HEK293T (cell line): ENCODE measurements around the gene GP5.

Experiments used
- CTCF ChIA-PET: fragments of 350-600 bp; formaldehyde crosslinking; extraction: SDS; loops from one replicate; lab custom pipeline; 2021; ENCODE audit warnings: antibody characterized with exemption, inconsistent platforms; lab: Yijun Ruan, JAX
- POLR2A ChIA-PET: fragments of 350-600 bp; formaldehyde crosslinking; extraction: SDS; loops from one replicate; lab custom pipeline; 2020; ENCODE audit warnings: antibody characterized with exemption, inconsistent platforms; lab: Yijun Ruan, JAX
- DNase-seq: peaks from one replicate; pipeline ENCODE4 v3.0.0; 2012; ENCODE audit warnings: mixed read lengths; ENCODE audit errors: extremely low spot score
- ARNT ChIP-seq: fragments of 450-650 bp; IDR thresholded peaks from 2 replicates; pipeline ENCODE4 v1.6.1; 2017; ENCODE audit warnings: mild to moderate bottlenecking
- BHLHE40 ChIP-seq: fragments of 450-650 bp; IDR thresholded peaks from 2 replicates; pipeline ENCODE4 v1.6.1; 2016; ENCODE audit warnings: mild to moderate bottlenecking, moderate library complexity, borderline replicate concordance
- CTBP1 ChIP-seq: fragments of 450-650 bp; IDR thresholded peaks from 2 replicates; pipeline ENCODE4 v1.6.1; 2016; ENCODE audit warnings: borderline replicate concordance
- ELF4 ChIP-seq: fragments of 450-650 bp; IDR thresholded peaks from 2 replicates; pipeline ENCODE4 v1.6.1; 2017; ENCODE audit warnings: antibody characterized with exemption
- FOXA1 ChIP-seq: fragments of 450-650 bp; IDR thresholded peaks from 2 replicates; pipeline ENCODE4 v1.6.1; 2016; ENCODE audit warnings: mild to moderate bottlenecking
- FOXK2 ChIP-seq: fragments of 450-650 bp; IDR thresholded peaks from 2 replicates; pipeline ENCODE4 v1.6.1; 2016; ENCODE audit warnings: mild to moderate bottlenecking
- FOXM1 ChIP-seq: fragments of 450-650 bp; IDR thresholded peaks from 2 replicates; pipeline ENCODE4 v1.6.1; 2017; ENCODE audit warnings: mild to moderate bottlenecking, borderline replicate concordance
- HDGF ChIP-seq: fragments of 450-650 bp; IDR thresholded peaks from 2 replicates; pipeline ENCODE4 v1.6.1; 2017; ENCODE audit warnings: antibody characterized with exemption, borderline replicate concordance
- L3MBTL2 ChIP-seq: fragments of 450-650 bp; conservative IDR thresholded peaks from 2 replicates; pipeline ENCODE4 v1.6.1; 2016; ENCODE audit warnings: mild to moderate bottlenecking
- LEF1 ChIP-seq: fragments of 450-650 bp; IDR thresholded peaks from 2 replicates; pipeline ENCODE4 v1.6.1; 2017; ENCODE audit warnings: mild to moderate bottlenecking, borderline replicate concordance
- NFRKB ChIP-seq: fragments of 450-650 bp; IDR thresholded peaks from 2 replicates; pipeline ENCODE4 v1.6.1; 2016; ENCODE audit warnings: mild to moderate bottlenecking, moderate library complexity
- SP1 ChIP-seq: fragments of 450-650 bp; IDR thresholded peaks from 2 replicates; pipeline ENCODE4 v1.6.1; 2017
- SUZ12 ChIP-seq: fragments of 450-650 bp; IDR thresholded peaks from 2 replicates; pipeline ENCODE4 v1.6.1; 2016; ENCODE audit warnings: mild to moderate bottlenecking
- TARDBP ChIP-seq: fragments of 450-650 bp; IDR thresholded peaks from 2 replicates; pipeline ENCODE4 v1.6.1; 2016
- ZNF384 ChIP-seq: fragments of 450-650 bp; IDR thresholded peaks from 2 replicates; pipeline ENCODE4 v1.6.1; 2016
- TF ChIP-seq, protein P1 (sequence below): fragments of 450-650 bp; IDR thresholded peaks from 2 replicates; pipeline ENCODE4 v1.6.1; 2016

Gene GP5

DNA sequence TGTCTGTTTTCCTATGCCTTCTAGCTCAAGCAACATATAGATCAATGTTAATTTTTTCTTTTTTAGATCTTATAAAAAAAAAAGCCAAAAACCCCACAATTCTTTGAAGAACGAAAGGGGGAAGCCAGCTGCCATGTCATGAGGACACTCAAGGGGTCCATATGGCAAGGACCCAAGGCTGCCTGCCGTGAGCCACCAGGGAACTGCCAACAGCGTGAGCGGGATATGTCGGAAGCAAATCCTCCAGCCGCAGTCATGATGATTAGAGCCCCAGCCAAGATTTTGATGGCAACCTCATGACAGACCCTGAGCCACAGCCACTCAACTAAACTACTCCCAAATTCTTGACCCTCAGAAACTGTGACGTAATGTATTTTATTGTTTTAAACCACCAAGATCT lies 6.5 kb downstream of the GP5 start:
- POLR2A ChIA-PET: no interaction called here
- DNase-seq: no peak
- TF ChIP-seq HDGF: no peak
- CTCF ChIA-PET: no interaction called here

DNA sequence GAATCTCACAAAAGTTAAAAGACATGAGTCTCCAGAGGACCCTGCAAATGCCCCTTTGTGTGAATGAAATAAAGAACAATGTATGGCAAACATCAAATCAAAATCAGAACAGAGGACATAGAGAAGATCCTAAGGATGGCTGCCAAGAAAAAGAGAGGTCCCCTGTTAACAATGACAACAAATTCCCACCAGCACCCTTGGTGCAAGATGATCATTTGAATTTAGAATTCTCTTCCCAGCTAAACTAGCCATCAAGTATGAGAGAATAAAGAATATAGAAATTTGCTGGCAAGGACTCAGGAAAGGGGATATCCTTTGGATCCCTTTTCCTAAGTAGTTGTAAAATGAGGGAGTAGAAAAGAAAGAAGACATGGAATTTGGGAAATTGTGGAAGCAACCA lies 8.2 kb downstream of the GP5 start:
- CTCF ChIA-PET: no interaction called here
- POLR2A ChIA-PET: no interaction called here
- DNase-seq: no peak
- TF ChIP-seq SUZ12 (no peak), FOXM1 (no peak), FOXA1 (no peak), ARNT (no peak), TARDBP (no peak), ELF4 (no peak), NFRKB (no peak), LEF1 (no peak), CTBP1 (no peak), L3MBTL2 (no peak), ZNF384 (no peak), BHLHE40 (no peak)
- TF ChIP-seq, protein P1, sequence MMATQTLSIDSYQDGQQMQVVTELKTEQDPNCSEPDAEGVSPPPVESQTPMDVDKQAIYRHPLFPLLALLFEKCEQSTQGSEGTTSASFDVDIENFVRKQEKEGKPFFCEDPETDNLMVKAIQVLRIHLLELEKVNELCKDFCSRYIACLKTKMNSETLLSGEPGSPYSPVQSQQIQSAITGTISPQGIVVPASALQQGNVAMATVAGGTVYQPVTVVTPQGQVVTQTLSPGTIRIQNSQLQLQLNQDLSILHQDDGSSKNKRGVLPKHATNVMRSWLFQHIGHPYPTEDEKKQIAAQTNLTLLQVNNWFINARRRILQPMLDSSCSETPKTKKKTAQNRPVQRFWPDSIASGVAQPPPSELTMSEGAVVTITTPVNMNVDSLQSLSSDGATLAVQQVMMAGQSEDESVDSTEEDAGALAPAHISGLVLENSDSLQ: no peak

- TF ChIP-seq BHLHE40: no peak
- DNase-seq: no peak
- CTCF ChIA-PET: no interaction called here
- POLR2A ChIA-PET: no interaction called here
Observed at GRCh38 chr3:194389269-194389668, 9.8 kb downstream of the GP5 start.

DNA sequence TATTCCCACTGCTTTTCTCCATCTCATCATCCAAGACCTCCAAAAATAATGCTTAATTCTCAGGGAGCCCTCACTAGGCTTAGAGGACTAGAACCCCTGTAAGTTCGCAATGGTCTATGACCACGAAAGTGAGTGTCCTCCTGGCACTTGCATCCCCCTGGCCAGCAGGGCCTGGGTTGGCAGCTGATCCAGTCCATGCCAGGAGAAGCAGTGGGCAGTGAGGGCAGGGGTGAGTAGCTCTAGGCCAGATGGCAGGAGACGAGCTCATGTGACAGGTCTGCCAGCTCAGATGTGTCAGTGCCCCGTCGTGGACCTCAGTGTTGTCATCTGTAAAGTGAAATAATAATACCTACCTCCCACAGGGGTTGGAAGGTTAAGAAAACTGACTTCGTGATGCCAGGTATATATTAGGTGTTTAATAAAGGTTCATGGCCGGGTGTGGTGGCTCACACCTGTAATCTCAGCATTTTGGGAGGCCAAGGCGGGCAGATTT lies 11.1 kb downstream of the GP5 start:
- DNase-seq: no peak
- POLR2A ChIA-PET: no interaction called here
- CTCF ChIA-PET: no interaction called here

DNA sequence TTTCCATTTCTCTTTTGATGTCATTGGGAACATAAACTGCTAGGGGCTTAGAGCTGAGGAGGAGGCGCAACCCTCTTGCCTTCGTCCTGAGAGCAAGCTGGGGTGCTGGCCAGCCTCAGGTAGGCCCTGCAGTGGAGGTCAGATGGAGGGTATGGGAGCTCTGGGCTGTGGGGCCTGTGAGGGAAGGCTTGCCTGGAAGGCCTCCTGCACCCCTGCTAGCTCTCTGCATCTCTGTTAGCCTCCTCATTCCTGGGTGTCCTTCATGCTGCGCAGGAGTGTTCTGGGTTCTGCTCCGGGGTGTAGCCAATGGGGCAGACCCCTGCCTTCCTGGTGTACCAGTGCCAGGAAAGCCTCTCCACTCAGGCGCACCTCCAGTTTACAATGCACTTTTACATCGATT lies 11.8 kb downstream of the GP5 start:
- ChIA-PET CTCF (no interaction called here), POLR2A (no interaction called here)
- DNase-seq: no peak
- TF ChIP-seq CTBP1: no peak
- no peak for TF ChIP-seq ARNT
- no peak for TF ChIP-seq ELF4
- no peak for TF ChIP-seq FOXM1
- no peak for TF ChIP-seq FOXA1
- TF ChIP-seq SUZ12: no peak
- no peak for TF ChIP-seq NFRKB
- TF ChIP-seq ZNF384: no peak
- no peak for TF ChIP-seq TARDBP
- TF ChIP-seq, protein P1: no peak
- TF ChIP-seq L3MBTL2: no peak
- no peak for TF ChIP-seq HDGF
- TF ChIP-seq SP1: no peak
- no peak for TF ChIP-seq BHLHE40
- TF ChIP-seq FOXK2: no peak
- no peak for TF ChIP-seq LEF1

More for the DNA sequence above, 11.1 kb downstream of the GP5 start:
- no peak for TF ChIP-seq SUZ12
- TF ChIP-seq FOXM1: no peak
- no peak for TF ChIP-seq HDGF
- no peak for TF ChIP-seq BHLHE40
- TF ChIP-seq TARDBP: no peak
- no peak for TF ChIP-seq SP1
- TF ChIP-seq FOXA1: no peak
- TF ChIP-seq ZNF384: no peak
- TF ChIP-seq, protein P1: no peak
- TF ChIP-seq ARNT: no peak
- no peak for TF ChIP-seq ELF4
- TF ChIP-seq LEF1: no peak
- TF ChIP-seq CTBP1: no peak

GRCh38 chr3:194386648-194387047 lies 12.4 kb downstream of the GP5 start:
- ChIA-PET CTCF (no interaction called here), POLR2A (no interaction called here)
- no peak for DNase-seq
- no peak for TF ChIP-seq SUZ12
- no peak for TF ChIP-seq CTBP1
- no peak for TF ChIP-seq FOXA1
- TF ChIP-seq FOXK2: no peak
- no peak for TF ChIP-seq ZNF384

DNA sequence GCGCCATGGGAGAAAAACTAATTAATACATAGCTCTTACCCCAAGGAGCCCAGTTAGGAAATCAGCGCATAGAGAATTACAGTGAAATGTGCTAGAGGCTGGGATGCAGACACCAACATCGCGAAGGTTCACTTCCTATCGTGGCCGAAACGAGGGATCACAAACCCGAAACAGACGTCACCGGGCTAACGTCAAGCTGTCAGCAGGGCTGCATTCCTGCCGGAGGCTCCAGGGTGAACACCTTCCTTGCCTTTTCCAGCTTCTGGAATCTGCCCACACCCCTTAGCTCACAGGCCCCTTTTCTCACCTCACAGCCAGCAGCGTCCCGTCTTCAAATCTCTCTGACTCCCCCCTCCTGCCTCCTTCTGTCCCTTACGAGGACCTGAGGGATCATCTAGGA lies 13.0 kb downstream of the GP5 start:
- no peak for DNase-seq
- ChIA-PET POLR2A (no interaction called here), CTCF (interaction anchor here (1.0 kb wide), 1 partner anchor 41 kb away, joined by 3 read pairs; no protein-coding TSS in a partner anchor)
- TF ChIP-seq LEF1 (no peak), SP1 (no peak), L3MBTL2 (no peak), ELF4 (no peak), BHLHE40 (no peak), CTBP1 (no peak), NFRKB (no peak), FOXK2 (no peak), FOXA1 (no peak), TARDBP (no peak), ZNF384 (no peak), HDGF (no peak), FOXM1 (no peak), SUZ12 (no peak), ARNT (no peak)
- TF ChIP-seq, protein P1: no peak
